A204.1 (cell line): ENCODE results near the gene CCDC142.

Experiments
- FAIRE-seq: peaks from 2 replicates; lab custom pipeline; 2012; peaks lifted over from hg19 to GRCh38; lab: Jason Lieb, UNC

Gene CCDC142

GRCh38 chr2:74514368-74515270, 31.8 kb upstream of the CCDC142 start, which contains the start of gene TLX2:
Gene TLX2 (plus strand): TSS chr2:74514450. CDS start chr2:74514807, 357 bp downstream.
- FAIRE-seq = no peak

- FAIRE-seq = no peak
Observed at GRCh38 chr2:74513605-74514367, 31.0 kb upstream of the CCDC142 start.

GRCh38 chr2:74512744-74513604, 30.2 kb upstream of the CCDC142 start:
- FAIRE-seq = no peak

- FAIRE-seq = no peak
Observed at GRCh38 chr2:74511104-74511989, 28.5 kb upstream of the CCDC142 start.

GRCh38 chr2:74510272-74510671, 27.5 kb upstream of the CCDC142 start:
- no peak for FAIRE-seq

- FAIRE-seq = no peak
Observed at GRCh38 chr2:74507926-74508520, 25.2 kb upstream of the CCDC142 start.

GRCh38 chr2:74507145-74507925, 24.5 kb upstream of the CCDC142 start, which contains the start of gene PCGF1:
Gene PCGF1 (minus strand): TSS chr2:74507695. CDS start chr2:74507668, 27 bp downstream.
- FAIRE-seq = no peak

- FAIRE-seq = no peak
Observed at GRCh38 chr2:74505448-74506246, 22.8 kb upstream of the CCDC142 start.

GRCh38 chr2:74504591-74504990, 21.8 kb upstream of the CCDC142 start:
- FAIRE-seq = no peak

- FAIRE-seq = no peak
Observed at GRCh38 chr2:74503506-74504475, 21.0 kb upstream of the CCDC142 start.

GRCh38 chr2:74502720-74503505, 20.1 kb upstream of the CCDC142 start:
- no peak for FAIRE-seq

GRCh38 chr2:74502147-74502719, 19.4 kb upstream of the CCDC142 start:
- FAIRE-seq = no peak

- no peak for FAIRE-seq
Observed at GRCh38 chr2:74501335-74502071, 18.7 kb upstream of the CCDC142 start.

GRCh38 chr2:74500578-74500946, 17.8 kb upstream of the CCDC142 start:
- no peak for FAIRE-seq

- no peak for FAIRE-seq
Observed at GRCh38 chr2:74499940-74500577, 17.3 kb upstream of the CCDC142 start.
